ENCODE data around the gene ZBTB20. TPM values are rescaled to one million over a fixed set of nuclear protein-coding genes. Genes with fewer than 3 reads are reported as not detected.

The ZBTB20 gene
- total and polyA plus RNA-seq, 2 of the 4 experiments (the other 2 are of a cell fraction), result 0.75 to 14.7 TPM

- WGBS, 2 experiments (ENCODE audit: extremely low coverage in 2 of 2, insufficient read length in 1 of 2), result no CpG with 5 or more reads among the region's 2 CpGs
- no peaks in the 10 kb centered on the region for H4K20me1 ChIP-seq (ENCODE audit: insufficient read depth, low read length)
- TF ChIP-seq RAD21 (IDR thresholded peaks at IDR 0.05; ENCODE audit: low read length) (no peak), MXI1 (IDR thresholded peaks at IDR 0.05; ENCODE audit: borderline replicate concordance, low read depth, low read length) (no peak), CTCF (conservative IDR thresholded peaks at IDR 0.05; ENCODE audit: low read depth, low read length) (no peak), RCOR1 (IDR thresholded peaks at IDR 0.05; ENCODE audit: insufficient replicate concordance, low read length) (no peak), MAZ (IDR thresholded peaks at IDR 0.05; ENCODE audit: borderline replicate concordance, low read depth, low read length) (no peak), ELK1 (IDR thresholded peaks at IDR 0.05; ENCODE audit: borderline replicate concordance, low read depth, low read length) (no peak), BHLHE40 (IDR thresholded peaks at IDR 0.05; ENCODE audit: low read depth, low read length) (no peak), MAFK (IDR thresholded peaks at IDR 0.05; ENCODE audit: low read depth, low read length) (no peak), RFX5 (IDR thresholded peaks at IDR 0.05; ENCODE audit: low read depth, low read length) (no peak), USF2 (IDR thresholded peaks at IDR 0.05; ENCODE audit: low read depth, low read length) (no peak), SMC3 (IDR thresholded peaks at IDR 0.05; ENCODE audit: low read depth, low read length) (no peak), FOS (IDR thresholded peaks at IDR 0.05; ENCODE audit: low read depth, low read length) (no peak), CHD1 (IDR thresholded peaks at IDR 0.05; ENCODE audit: low read depth, low read length) (no peak), CEBPB (IDR thresholded peaks at IDR 0.05; ENCODE audit: low read depth, low read length) (no peak), POLR2A (IDR thresholded peaks at IDR 0.05; ENCODE audit: low read depth, low read length) (no peak), NFE2L2 (IDR thresholded peaks at IDR 0.05; ENCODE audit: low read depth, low read length) (no peak)
- H3K9ac ChIP-seq (ENCODE audit: low read depth, low read length), result no peak overlapping the region
- no peak overlapping the region for H3K27ac ChIP-seq (ENCODE audit: insufficient read depth, low read length)
- no peak overlapping the region for H3K4me3 ChIP-seq (ENCODE audit: insufficient read depth, low read depth, low read length)
- H3K18ac ChIP-seq (ENCODE audit: low read depth, low read length), result no peak overlapping the region
- H2AK5ac ChIP-seq (ENCODE audit: low read depth, low read length), result no peak overlapping the region
- no peak overlapping the region for H4K8ac ChIP-seq (ENCODE audit: low read depth in 2 of 2, low read length in 2 of 2)
- H2AK9ac ChIP-seq (replicated peaks; ENCODE audit: low read depth, low read length, poor library complexity), result no peak overlapping the region
- H3K14ac ChIP-seq (replicated peaks; ENCODE audit: low read depth, low read length), result no peak overlapping the region
- H3K4me2 ChIP-seq (ENCODE audit: low read depth, low read length), result no peak overlapping the region
- H2BK15ac ChIP-seq (ENCODE audit: low read depth, low read length), result no peak overlapping the region
- no peak for ATAC-seq (ENCODE audit: low read depth)
- in situ Hi-C loops (cut with MboI; ENCODE audit: low sequenced_read_pairs), result no loop called here
- H3K36me3 ChIP-seq (ENCODE audit: control insufficient read depth, insufficient read depth, low read length), result no peaks in the 10 kb centered on the region
- H4K91ac ChIP-seq (ENCODE audit: insufficient read depth, low read depth, low read length), result no peak overlapping the region
- BruUV-seq (replicated peaks), result no TSS peak
- H3K79me1 ChIP-seq (ENCODE audit: low read depth in 1 of 2, low read length in 2 of 2), result peaks cover 12 to 28% of the 10 kb centered on the region in 2 experiments; a peak in 3 of 4 replicates
- H3K9me3 ChIP-seq (ENCODE audit: control insufficient read depth, insufficient read depth, low read length), result no peaks in the 10 kb centered on the region
- H2BK5ac ChIP-seq (ENCODE audit: low read depth, low read length, poor library complexity, severe bottlenecking), result no peak overlapping the region
- ChIA-PET CTCF (interaction anchor here (0.7 kb wide), 1 partner anchor 54 kb away, joined by 5 read pairs; no protein-coding TSS in a partner anchor), POLR2A (ENCODE audit: unreplicated experiment) (interaction anchor here (0.7 kb wide), 1 partner anchor 82 kb away, joined by 25 read pairs; no protein-coding TSS in a partner anchor)
- no peak overlapping the region for H2BK20ac ChIP-seq (ENCODE audit: low read depth, low read length)
- no peaks in the 10 kb centered on the region for H3K9me1 ChIP-seq (ENCODE audit: insufficient read depth, low read length)
- no peak overlapping the region for H3K23ac ChIP-seq (ENCODE audit: low read depth, low read length)
- H3K27me3 ChIP-seq (ENCODE audit: control insufficient read depth, insufficient read depth, low read length), result no peaks in the 10 kb centered on the region
- no peak for DNase-seq
- intact Hi-C loops (cut with micrococcal nuclease), result no loop called here
- no peak overlapping the region for H2AFZ ChIP-seq (replicated peaks; ENCODE audit: low read length, poor library complexity)
- no peak overlapping the region for H3K56ac ChIP-seq (ENCODE audit: extremely low read depth, insufficient read depth, low read length)
- H4K5ac ChIP-seq (ENCODE audit: low read depth, low read length), result no peak overlapping the region
- H3K4ac ChIP-seq (ENCODE audit: low read depth, low read length), result no peak overlapping the region
- dilution Hi-C loops (cut with HindIII; ENCODE audit: low sequenced_read_pairs, unreplicated experiment), result no loop called here
- peaks cover 6% of the 10 kb centered on the region for H3K4me1 ChIP-seq (ENCODE audit: control insufficient read depth, insufficient read depth, low read length)
- no peak overlapping the region for H2BK120ac ChIP-seq (ENCODE audit: low read depth, low read length)
Measured at GRCh38 chr3:114453361-114453780, 693.7 kb downstream of the ZBTB20 start.

All from IMR-90 (cell line).